Measurements from ENCODE around the gene LIMK1.
A peak's percentile ranks its signal among the peaks of the same experiment; 100 is the strongest.
"Not testable (repeated sequence)": the region's sequence is repeated elsewhere in the genome, so short reads cannot be mapped to it uniquely, and the experiment has no call there.

The LIMK1 gene

DNA sequence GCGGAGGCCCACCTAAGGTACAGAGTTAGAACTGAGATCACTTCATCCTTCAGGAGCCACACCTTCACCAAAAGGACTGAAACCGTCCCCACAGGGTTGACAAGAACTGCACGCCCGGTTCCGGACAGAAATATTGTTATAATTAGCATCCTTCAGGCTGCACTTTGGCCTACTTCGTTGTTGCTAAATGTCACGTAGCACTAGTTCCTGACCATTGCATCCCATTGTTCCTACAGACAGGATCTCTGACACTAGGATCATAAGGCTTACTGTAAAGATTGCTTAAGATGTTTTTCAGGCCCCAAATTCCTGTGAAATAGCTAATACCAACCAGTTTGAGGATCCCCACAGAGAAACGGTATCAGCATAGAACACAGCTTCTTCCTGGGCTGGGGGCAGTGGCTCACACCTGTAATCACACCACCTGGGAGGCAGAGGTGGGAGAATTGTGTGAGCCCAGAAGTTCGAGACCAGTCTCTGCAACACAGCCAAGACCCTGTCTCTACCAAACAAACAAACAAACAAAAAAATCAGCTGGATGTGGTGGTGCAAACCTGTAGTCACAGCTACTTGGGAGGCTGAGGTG is 72.3 kb downstream of the LIMK1 start:
- DNase-seq (ENCODE audit: extremely low read depth, insufficient read length), result no peak
- no peak overlapping the region for H3K4me3 ChIP-seq (replicated peaks; ENCODE audit: low read depth, low read length)
- no peaks in the 10 kb centered on the region for H3K27me3 ChIP-seq (replicated peaks; ENCODE audit: control insufficient read depth, insufficient read depth, low read length)
- TF ChIP-seq, protein P1, sequence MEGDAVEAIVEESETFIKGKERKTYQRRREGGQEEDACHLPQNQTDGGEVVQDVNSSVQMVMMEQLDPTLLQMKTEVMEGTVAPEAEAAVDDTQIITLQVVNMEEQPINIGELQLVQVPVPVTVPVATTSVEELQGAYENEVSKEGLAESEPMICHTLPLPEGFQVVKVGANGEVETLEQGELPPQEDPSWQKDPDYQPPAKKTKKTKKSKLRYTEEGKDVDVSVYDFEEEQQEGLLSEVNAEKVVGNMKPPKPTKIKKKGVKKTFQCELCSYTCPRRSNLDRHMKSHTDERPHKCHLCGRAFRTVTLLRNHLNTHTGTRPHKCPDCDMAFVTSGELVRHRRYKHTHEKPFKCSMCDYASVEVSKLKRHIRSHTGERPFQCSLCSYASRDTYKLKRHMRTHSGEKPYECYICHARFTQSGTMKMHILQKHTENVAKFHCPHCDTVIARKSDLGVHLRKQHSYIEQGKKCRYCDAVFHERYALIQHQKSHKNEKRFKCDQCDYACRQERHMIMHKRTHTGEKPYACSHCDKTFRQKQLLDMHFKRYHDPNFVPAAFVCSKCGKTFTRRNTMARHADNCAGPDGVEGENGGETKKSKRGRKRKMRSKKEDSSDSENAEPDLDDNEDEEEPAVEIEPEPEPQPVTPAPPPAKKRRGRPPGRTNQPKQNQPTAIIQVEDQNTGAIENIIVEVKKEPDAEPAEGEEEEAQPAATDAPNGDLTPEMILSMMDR (IDR thresholded peaks at IDR 0.05; ENCODE audit: insufficient read depth, low read length, poor library complexity, severe bottlenecking), result no peak
- H3K36me3 ChIP-seq (ENCODE audit: control insufficient read depth, insufficient read depth, low read length), result no peaks in the 10 kb centered on the region

DNA sequence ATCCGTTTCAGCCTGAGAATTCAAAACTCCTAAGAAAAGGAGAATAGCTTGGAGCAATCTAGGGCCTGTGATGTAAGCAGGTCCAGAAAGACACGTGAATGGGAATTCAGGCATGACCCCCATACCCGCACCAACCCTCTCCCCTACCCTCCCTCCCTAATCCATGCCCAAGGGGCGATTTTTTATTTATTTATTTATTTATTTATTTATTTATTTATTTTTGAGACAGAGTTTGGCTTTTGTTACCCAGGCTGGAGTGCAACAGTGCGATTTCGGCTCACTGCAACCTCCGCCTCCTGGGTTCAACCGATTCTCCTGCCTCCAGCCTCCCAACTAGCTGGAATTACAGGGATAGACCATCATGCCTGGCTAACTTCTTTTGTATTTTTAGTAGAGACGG is 74.0 kb downstream of the LIMK1 start:
- Histone ChIP-seq H3K4me3 (replicated peaks; ENCODE audit: low read depth, low read length) (no peak overlapping the region), H3K36me3 (ENCODE audit: control insufficient read depth, insufficient read depth, low read length) (no peaks in the 10 kb centered on the region), H3K27me3 (replicated peaks; ENCODE audit: control insufficient read depth, insufficient read depth, low read length) (no peaks in the 10 kb centered on the region)
- DNase-seq (ENCODE audit: extremely low read depth, insufficient read length), result no peak
- TF ChIP-seq, protein P1 (IDR thresholded peaks at IDR 0.05; ENCODE audit: insufficient read depth, low read length, poor library complexity, severe bottlenecking), result no peak

DNA sequence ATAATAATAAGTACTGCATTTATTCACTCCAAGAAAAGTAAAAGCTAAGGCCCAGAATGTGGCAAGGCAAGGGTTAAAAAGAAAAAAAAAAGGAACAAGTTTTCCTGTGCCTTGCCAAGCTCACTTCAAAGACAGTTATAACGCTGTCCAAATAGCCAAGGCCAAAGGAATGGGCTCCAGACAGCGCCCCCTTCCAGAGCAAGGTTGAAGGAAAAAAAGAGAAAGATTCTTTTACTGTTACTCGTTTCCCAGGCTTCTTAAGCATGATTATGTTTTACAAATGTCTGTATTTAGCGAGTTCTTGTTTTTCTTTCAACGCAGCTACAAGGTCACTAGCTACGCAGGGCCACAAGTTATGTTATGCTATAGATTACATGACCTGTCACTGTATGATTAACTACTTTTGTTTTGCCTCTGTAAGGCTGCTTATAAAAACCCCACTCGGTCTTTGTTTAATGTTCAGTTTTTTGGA is 81.4 kb downstream of the LIMK1 start:
- H3K36me3 ChIP-seq (ENCODE audit: control insufficient read depth, insufficient read depth, low read length), result no peaks in the 10 kb centered on the region
- DNase-seq (ENCODE audit: extremely low read depth, insufficient read length), result no peak
- no peaks in the 10 kb centered on the region for H3K27me3 ChIP-seq (replicated peaks; ENCODE audit: control insufficient read depth, insufficient read depth, low read length)
- TF ChIP-seq, protein P1 (IDR thresholded peaks at IDR 0.05; ENCODE audit: insufficient read depth, low read length, poor library complexity, severe bottlenecking), result peak; percentile 7
- H3K4me3 ChIP-seq (replicated peaks; ENCODE audit: low read depth, low read length), result no peak overlapping the region

DNA sequence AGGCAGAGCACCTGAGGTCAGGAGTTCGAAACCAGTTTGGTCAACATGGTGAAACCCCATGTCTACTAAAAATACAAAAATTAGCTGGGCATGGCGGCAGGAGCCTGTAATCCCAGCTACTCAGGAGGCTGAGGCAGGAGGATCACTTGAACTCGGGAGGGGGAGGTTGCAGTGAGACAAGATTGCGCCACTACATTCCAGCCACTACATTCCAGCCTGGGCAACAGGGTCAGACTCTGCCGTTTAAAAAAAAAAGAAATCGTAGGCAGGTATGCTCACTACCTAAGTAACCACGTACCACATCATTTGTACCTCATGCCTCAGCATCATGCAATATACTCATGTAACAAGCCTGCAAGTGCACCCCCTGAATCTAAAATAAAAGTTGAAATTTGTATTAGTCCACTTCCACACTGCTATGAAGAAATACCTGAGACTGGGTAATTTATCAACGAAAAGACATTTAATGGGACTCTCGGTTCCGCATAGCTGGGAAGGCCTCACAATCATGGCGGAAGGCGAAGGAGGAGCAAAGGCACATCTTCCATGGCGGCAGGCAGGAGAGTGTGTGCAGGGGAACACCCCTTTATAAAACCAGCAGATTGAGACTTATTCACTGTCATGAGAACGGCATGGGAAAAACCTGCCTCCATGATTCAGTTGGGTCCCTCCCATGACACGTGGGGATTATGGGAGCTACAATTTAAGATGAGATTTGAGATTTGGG is 82.4 kb downstream of the LIMK1 start:
- Histone ChIP-seq H3K36me3 (ENCODE audit: control insufficient read depth, insufficient read depth, low read length) (no peaks in the 10 kb centered on the region), H3K27me3 (replicated peaks; ENCODE audit: control insufficient read depth, insufficient read depth, low read length) (no peaks in the 10 kb centered on the region), H3K4me3 (replicated peaks; ENCODE audit: low read depth, low read length) (no peak overlapping the region)
- TF ChIP-seq, protein P1 (IDR thresholded peaks at IDR 0.05; ENCODE audit: insufficient read depth, low read length, poor library complexity, severe bottlenecking), result no peak
- DNase-seq (ENCODE audit: extremely low read depth, insufficient read length), result no peak

DNA sequence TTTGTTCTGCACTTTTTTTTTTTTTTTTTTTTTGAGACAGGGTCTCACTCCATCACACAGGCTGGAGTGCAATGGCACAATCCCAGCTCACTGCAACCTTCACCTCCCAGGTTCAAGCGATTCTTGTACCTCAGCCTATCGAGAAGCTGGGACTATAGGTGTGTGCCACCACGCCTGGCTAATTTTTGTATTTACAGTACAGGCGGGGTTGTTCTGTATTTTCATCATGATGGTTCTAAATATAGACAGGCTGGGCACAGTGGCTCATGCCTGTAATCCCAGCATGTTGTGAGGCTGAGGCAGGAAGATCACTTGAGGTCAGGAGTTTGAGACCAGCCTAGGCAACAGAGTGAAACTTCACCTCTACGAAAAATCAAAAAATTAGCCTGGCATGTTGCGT is 83.7 kb downstream of the LIMK1 start:
- not testable (repeated sequence) for H3K27me3 ChIP-seq (replicated peaks; ENCODE audit: control insufficient read depth, insufficient read depth, low read length); H3K4me3 ChIP-seq (replicated peaks; ENCODE audit: low read depth, low read length); H3K36me3 ChIP-seq (ENCODE audit: control insufficient read depth, insufficient read depth, low read length); DNase-seq (ENCODE audit: extremely low read depth, insufficient read length)
